HS-5 (cell line): Measurements from ENCODE around the gene CORO7.

ENCODE experiments used
- DNase-seq: peaks from one replicate; pipeline ENCODE4 v3.0.0-alpha.2; 2012; ENCODE audit warnings: low read depth

The CORO7 gene

DNA sequence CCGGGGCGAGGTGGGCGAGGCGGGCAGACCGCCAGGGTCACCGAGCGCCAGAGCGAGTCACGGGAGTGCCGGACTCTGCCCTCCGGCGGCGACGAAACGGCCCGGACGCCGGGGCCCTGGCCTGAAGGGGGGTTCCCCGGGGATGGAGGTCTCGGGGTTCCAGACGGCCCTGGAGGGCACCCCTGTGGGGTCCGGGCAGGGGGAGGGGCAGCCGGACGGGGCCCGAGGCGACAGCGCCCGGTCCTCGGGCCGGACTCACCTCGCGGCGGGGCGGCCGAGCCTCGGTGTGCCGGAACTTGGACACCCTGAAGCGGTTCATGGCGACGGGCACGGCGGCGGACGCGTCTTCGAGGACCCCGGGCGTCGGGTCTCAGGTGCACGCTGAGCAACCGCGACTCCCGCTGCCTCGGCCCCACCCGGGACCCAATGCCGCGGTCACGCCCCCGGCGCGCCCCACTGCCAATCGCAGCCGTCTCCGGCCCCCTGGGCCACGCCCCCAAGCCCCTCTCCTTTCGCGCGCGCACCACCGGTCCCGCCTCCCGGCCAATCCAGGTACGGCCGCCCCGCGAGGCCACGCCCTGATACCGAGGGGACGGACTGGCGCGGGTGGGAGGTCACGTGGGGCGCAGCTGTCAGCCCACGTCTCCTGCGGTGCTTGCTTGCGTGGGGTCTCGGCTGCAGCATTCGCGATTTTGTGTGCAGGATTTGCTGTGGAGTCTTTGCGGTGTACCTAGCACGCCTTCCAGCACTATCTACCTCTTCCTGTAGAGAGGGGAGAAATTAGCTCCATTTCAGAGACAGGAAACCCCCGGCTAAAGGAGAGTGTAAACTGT, at the start of gene CORO7:
Gene CORO7 (minus strand): TSS at position 397 of the 833 bp plus-strand sequence. CDS start 78 bp downstream, at position 319.
- DNase-seq: no peak

DNA sequence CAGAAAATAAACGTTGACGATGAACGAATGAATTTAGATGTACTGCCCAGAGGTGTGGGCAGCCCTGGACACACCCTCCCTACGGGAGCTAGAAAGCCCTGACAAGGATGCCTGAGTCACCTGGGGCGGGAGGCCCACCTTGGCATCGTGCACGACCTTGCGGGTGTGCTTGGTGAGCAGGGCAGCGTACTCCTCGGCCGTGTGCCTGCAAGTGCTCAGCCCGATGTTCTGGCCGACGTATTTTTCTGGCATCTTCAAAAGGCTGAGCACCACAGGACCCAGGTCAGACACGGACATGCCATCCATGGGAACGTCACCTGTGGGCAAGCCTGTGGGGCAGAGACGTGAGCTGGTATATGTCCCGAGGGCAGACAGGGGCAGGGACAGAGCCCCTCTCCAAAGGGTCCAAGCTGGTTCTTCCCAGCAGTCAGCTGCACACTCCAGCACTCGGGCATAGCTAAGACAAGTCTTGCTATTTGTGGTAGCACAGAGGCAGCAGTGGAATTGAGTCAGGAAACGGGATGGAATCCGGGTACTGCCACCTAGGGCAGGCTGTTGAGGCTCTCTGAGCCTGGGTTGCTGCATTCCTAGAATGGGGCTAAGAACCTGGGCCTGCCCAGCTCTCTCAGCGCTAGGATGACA, 47.2 kb upstream of the CORO7 start:
- DNase-seq: no peak

DNA sequence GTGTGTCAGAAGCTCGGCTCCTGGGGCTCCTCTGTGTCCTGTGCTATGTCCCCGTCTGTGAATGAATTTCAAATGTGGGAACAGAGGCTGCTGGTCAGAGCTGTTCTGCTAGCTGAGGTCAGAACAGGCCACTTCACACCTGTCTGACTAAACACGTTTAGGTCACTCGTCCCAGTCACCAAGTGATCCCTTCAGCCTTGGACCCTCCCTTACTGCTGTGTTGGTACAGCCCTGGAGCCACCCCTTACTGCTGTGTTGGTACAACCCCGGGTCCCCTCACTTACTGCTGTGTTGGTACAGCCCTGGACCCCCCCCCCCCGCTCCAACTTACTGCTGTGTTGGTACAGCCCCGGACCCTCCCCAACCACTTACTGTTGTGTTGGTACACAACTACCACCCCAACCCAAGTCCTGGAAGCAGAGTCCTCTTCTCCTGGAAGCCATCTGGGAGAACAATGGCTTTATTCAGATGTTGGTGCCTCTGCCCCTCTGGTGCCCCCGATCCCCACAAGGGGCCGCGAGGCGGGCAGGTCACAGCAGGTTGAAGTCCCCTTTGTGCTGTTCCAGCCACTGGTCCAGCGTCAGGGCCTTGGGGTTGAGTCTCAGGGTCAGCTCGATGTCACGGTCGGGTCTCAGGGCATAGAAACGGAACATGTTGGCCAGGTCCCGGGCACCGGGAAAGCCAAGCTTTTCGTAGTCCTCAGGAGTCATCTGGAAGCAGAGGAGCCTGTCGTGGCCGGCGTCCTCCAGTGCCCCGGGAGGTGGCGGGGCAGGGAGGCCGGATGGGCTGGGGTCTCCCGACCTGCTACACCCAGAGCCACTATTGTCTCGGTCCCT, 45.1 kb upstream of the CORO7 start:
- no peak for DNase-seq

DNA sequence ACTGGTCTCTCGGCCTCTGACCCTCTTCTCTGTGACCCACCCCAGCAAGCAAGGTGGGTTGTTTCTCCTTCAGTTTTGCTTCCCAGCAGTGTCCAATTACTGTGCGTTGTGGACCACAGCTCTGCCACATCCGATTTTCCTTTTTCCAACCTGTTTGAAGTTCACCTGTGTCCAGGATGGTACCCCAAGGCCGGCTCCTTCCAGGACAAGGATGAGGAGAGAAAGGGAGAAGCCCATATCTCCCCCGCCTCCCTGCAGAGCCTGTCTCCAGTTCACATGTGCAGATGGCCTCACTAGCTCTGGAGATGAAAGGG, 44.5 kb upstream of the CORO7 start:
- no peak for DNase-seq

DNA sequence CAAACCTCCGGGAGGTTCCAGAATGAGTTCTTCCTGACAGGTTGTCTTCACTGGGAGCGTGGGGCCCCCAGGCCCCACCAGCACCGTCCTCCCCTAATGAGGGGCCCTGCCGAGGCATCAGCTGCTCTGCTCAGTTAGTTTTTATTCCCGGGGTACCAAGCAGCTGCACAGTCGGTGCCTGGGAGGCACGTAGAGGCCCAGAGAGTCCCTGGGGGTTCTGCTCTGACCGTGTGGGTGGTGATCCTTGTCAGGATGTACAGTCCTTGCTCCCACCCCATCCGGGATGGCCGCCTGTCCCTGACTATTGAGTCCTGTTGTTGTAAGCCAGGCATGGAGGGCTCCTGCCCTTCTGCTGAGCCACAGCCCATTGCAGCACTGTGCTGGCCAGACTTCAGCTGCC, 39.6 kb upstream of the CORO7 start:
- DNase-seq: no peak

DNA sequence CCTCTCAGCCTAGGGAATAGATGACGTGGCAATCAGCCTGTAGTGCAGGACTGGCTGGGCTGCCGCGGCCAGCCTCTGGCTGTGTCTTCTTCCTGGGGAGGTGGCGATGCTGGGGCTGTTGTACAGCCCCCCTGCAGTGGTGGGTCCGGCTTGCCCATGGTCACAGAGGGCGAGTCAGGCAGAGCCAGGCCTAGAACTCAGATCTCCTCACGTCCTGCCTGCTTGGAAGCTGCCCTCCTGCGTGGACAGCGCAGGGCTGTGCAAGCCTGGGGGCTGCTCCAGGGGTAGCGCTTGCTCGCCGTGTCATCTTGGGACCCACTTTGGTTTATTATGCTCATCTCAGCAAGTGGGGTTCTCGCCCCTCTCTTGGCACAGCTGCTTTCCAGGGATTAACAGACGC, 38.7 kb upstream of the CORO7 start:
- DNase-seq: no peak

DNA sequence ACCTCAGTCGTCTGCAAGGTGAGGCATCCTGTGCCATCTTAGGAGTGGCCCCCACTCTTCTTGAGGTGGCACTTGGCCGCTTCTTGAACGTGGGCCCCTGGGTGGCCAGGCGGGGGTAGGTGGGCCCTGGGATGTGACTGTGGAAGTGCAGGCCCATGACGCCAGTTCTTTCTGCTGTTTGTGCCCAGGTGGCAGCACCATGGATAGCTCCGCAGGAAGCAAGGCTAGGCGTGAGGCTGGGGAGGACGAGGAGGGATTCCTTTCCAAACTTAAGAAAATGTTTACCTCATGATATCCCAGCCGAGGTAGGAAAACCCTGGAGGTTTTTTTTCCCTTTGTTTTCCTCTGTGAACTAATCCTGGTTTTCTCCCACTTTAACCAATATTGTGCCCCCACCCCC, 38.2 kb upstream of the CORO7 start:
- no peak for DNase-seq

DNA sequence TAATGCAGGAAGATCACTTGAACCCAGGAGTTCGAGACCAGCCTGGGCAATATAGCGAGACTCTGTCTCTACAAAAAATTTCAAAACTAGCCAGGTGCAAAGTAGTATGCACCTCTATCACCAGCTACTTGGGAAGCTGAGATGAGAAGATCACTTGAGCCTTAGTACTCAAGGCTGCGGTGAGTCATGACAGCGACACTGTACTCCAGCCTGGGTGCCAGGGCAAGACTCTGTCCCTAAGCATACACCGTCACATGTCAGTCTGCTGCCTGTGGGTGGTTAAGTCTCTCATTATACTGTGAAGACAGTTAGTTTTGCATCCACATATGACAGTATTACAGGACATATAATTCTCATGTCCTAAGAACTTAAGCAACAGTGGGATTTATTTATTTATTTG, 36.3 kb upstream of the CORO7 start:
- no peak for DNase-seq

DNA sequence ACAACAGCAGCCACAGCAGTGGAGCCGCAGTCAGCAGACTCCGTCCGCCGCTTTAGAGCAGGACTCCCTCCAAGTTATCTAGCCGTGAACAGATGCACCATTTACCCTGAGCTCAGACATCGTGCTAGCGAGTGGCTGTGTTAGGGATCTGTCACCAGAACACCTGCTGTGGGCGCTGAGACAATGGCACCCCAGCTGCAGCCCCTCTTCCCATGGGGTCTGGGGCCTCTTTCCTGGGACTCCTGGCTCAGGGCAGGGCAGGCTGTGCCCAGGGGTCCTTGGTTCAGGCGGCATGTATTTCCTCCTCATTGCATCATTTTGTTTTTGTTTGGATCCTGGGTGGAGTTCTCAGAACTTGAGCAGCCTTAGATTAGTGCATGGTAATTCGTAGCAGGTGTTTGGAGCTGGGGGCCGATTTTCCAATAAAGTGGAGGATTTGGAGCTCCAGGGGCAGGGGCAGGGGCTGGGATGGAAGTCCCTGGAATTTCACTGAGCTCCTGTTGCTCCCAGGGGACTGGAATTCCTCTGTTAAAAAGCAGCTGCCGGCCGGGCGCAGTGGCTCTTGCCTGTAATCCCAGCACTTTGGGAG, 34.6 kb upstream of the CORO7 start:
- DNase-seq: no peak

DNA sequence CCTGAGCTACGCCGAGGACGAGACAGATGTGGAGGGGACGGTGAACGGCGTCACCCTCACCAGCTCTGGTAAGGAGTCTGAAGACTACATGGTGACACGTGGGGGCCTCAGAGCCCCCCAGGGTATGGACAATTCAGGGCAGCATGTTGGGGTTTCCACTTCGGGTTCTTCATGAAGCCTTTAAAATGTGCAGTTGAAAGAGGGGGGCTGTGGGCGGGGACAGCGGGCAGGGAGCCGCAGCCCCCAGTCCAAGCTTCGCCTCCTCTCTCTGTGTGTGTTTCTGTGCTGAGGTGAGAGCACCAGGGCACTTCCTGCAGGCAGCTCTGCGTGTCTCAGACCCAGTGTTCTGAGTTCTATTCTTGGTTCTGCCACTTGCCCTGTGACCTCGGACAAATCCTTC, 34.0 kb upstream of the CORO7 start:
- DNase-seq: no peak

DNA sequence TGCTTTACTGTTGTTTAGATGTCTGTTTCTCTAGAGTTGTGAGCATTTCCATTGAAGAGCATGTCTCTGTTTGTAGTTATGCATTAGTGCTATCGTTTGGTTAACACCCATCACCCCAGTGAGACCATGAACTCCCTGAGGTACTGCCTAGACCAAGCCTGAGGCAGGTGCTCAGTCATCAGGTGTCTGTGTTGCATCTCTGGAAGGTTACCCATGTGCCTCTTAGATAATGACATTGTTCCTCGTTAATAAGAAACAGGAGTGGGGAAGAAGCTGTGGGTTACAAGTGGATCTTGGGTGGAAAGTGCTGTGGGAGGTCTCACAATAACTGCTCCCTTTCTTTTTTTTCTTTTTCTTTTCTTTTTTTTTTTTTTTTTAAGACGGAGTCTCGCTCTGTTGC, 27.6 kb upstream of the CORO7 start:
- no peak for DNase-seq

DNA sequence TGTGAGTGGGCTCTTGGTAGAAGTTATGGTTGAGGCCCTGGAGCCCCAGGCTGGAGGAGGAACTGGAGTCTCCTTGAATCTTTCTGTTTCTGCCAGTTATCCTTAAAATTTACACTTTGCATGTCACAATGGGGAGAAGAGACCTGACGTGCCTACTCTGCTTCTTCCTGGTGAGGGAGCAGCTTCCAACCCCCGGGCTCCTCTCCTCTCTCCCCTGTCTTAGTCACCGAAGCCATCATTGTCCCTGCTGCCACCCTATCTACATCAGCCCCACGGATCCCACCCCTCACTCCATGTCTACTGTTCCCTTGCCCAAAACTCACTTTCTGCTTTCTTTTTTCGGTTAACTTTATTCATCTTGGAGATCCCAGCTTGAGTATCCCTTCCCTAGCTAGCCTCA, 26.9 kb upstream of the CORO7 start:
- no peak for DNase-seq

DNA sequence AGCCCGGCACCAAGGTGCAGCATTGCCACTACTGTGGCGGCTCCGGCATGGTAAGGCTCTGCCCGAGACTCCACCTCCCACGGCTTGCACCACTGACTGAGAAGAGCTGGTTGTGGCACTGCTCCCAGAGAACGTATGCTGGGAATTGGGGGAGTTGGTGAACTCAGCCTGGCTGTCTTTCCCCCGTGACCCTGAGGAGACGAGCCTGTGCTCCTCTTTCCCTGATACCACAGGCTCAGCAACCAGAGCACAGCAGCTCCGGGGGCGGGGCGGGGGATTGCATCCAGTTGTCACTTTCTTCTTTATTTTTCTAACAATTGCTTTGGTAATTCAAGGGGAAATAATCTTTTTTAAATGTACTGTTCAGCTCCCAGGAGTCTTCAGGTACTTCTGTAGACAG, 26.0 kb upstream of the CORO7 start:
- no peak for DNase-seq

DNA sequence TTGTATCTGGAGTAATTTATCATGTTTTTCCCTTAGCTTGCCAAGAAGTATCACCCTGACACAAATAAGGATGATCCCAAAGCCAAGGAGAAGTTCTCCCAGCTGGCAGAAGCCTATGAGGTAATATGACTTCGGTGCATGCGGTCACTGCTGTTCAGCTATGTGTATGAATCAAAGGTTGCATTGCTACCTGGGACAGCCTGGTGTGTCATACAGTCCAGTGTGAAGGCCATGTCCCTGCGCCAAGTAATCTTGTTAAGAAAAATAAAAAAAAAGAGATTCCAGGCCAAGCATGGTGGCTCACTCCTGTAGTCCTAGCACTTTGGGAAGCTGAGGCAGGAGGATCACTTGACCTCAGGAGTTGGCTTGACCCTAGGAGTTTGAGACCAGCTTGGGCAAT, 21.0 kb upstream of the CORO7 start:
- no peak for DNase-seq

DNA sequence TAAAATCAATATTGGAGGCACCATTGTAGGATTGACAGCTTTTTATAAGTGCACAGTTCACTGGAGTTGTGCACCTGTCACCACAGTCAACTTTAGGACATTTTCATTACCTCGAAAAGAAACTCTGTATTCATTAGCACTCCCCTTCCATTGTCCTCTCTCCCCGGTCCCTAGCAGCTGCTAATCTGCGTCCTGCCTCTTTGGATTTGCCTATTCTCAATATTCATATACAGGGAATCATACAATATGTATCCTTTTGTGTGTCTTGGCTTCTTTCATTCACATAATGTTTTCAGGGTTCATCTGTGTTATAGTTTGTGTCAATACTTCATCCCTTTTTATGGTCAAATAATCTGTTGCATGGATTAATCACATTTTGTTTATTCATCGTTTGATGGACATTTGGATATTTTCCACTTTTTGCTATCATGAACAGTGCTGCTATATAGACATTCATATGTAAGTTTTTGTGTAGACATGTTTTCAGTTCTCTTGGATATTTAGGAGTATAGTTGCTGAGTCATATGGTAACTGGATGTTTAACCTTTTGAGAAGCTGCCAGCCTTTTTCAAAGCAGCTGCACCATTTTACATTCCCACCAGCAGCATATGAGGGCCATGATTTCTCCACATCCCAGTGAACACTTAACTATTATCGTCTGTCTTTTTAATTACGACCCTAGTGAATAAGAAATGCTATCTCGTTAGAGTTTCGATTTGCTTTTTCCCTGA, 19.1 kb upstream of the CORO7 start:
- DNase-seq: no peak

DNA sequence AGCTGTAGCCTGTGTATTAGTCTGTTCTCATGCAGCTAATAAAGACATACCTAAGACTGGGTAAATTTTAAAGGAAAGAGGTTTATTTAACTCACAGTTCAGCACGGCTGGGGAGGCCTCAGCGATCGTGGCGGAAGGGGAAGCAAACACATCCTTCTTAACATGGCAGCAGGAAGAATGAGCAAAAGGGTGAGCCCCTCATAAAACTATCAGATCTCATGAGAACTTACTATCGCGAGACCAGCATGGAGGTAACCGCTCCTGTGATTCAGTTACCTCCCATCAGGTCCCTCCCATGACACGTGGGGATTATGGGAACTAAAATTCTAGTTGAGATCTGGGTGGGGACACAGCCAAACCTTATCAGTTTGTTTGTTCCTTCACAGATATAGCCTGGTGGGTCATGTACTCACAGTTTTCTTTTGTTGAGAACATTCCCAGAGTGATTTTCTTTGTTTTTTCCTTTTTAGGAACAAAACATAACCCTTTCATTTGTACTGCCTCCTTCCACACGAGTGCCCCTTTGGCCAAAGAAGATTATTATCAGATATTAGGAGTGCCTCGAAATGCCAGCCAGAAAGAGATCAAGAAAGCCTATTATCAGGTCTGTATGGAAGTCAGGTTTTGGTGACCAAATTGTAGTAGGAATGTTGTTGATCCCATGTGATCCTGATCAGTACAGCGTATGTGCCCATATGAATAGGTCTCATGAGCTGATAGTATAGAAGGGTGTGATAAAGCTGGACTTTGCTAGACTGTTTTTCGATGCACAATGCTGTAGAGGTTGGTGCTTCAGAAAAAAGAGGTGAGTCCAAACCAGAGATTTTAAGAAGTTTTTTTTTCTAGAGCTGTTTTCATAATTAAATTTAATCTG, 17.8 kb upstream of the CORO7 start:
- DNase-seq: no peak

DNA sequence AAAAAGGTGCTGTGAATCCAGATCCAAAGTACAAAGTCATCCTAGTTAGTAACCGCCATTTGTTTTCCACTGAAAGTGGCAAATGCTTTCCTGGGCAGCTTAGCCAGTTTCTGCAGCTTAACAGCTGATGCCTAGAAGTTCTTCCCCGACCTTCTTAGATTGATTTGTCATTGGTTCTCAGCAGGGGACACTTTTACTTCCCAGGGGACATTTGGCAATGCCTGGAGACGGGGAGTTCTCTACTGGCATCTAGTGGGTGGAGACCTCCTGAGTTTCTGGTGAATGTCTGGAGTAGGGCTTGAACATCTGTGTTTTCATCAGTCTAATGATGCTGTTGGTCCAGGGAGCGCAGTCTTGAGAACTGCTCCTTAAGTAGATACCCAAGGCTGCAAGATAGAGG, 16.8 kb upstream of the CORO7 start:
- DNase-seq: no peak

DNA sequence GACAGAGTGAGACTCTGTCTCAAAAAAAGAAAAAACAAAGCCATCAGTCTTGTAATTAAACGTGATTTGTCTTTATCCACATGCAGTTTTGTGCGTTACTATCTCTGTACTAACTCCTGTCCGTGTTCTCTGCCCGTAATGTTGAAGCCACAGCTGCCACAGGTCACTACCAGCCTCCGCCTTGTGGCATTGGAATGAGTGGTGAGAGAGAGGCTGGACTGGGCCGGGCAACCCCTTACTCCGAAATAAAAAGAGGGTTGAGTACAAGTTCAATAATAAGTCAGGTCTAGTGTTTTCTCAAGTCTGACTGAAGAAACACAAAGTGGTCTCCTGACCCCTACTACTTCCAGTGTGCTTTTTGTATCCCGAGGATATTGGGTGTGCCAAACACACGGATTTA, 14.6 kb upstream of the CORO7 start:
- no peak for DNase-seq

DNA sequence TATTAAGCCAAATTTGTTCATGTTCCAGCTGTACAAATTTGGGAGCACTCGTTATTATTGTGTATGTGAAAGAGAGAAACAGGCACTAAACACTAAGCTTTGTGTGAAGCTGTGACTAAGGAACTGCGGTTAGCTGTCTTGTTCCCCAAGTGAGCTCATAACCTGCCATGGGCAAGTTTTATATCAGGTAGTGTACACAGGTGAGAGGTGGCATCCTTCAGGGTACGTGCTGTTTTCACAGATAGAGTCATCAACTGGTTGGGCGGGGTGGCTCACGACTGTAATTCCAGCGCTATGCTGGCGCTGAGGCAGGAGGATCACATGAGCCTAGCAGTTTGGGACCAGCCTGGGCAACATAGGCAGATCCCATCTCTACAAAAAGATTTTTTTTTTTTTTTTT, 12.1 kb upstream of the CORO7 start:
- no peak for DNase-seq

DNA sequence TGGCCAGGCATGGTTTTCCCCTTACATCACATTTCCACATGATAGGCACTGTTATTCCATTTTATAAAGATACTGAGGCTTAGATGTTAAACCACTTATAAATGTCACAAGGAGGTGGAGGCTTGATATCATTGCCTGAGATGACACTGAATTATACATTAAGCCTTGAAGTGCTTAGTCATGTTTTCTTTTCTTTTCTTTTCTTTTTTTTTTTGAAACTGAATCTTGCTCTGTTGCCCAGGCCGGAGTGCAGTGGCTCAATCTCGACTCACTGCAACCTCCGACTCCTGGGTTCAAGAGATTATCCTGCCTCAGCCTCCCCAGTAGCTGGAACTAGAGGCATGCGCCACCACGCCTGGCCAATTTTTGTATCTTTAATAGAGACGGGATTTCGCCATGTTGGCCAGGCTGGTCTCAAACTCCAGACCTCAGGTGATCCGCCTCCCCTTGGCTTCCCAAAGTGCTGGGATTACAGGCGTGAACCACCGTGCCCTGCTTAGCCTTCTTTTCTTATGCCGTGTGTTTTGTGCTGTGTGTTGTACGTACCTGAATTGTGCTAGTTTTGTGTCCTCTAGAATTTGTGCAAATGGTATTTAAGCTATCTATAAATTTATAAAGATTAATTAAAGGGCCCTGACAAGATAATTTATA, 10.5 kb upstream of the CORO7 start:
- no peak for DNase-seq
